ENCODE data around the gene GLT6D1. TPM values are rescaled to one million over a fixed set of nuclear protein-coding genes. Genes with fewer than 3 reads are reported as not detected.

GLT6D1 gene
- total RNA-seq, 1 experiment from 2014 or later = not detected

GRCh38 chr9:135632841-135633240 is 6.5 kb downstream of the GLT6D1 start:
- TF ChIP-seq CTCF (IDR thresholded peaks at IDR 0.05; ENCODE audit: unreplicated experiment) = no peak
- intact Hi-C loops (cut with micrococcal nuclease; ENCODE audit: unreplicated experiment) = no loop called here
- CTCF ChIA-PET = no interaction called here
- DNase-seq = no peak
- BruUV-seq (replicated peaks) = no TSS peak
- Mint-ChIP-seq H3K27ac (ENCODE audit: unreplicated experiment) (no peak overlapping the region), H3K4me3 (ENCODE audit: low read depth, unreplicated experiment) (no peak overlapping the region), H3K9me3 (ENCODE audit: low read depth, unreplicated experiment) (peaks cover 3% of the 10 kb centered on the region), H3K4me1 (ENCODE audit: low read depth, unreplicated experiment) (no peaks in the 10 kb centered on the region), H3K36me3 (ENCODE audit: insufficient read depth, unreplicated experiment) (no peaks in the 10 kb centered on the region), H3K27me3 (ENCODE audit: unreplicated experiment) (peaks cover 46% of the 10 kb centered on the region)

DNA sequence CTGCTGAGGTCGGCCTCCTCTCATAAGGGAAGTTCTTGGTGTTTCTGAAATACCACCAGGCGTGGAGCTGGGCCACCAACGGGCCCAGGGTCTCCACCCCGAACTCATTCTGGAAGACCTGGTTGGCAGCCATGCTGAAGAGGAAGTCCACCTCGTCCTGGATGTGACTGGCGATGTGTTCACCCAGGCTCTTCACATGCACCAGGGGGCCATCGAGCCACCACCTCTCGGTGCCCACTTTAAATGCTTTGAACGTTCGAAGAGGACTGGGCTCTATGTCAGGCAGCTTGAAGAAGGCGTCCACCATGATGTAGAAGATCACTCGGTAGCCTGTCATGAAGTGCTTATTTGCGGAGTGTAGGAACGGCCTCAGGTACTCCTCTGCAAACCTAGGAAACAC is 15.1 kb downstream of the GLT6D1 start:
- intact Hi-C loops (cut with micrococcal nuclease; ENCODE audit: unreplicated experiment) = no loop called here
- TF ChIP-seq CTCF (IDR thresholded peaks at IDR 0.05; ENCODE audit: unreplicated experiment) = no peak
- H3K4me3 Mint-ChIP-seq (ENCODE audit: low read depth, unreplicated experiment) = no peak overlapping the region
- no peaks in the 10 kb centered on the region for H3K36me3 Mint-ChIP-seq (ENCODE audit: insufficient read depth, unreplicated experiment)
- BruUV-seq (replicated peaks) = no TSS peak
- no peaks in the 10 kb centered on the region for H3K9me3 Mint-ChIP-seq (ENCODE audit: low read depth, unreplicated experiment)
- H3K27ac Mint-ChIP-seq (ENCODE audit: unreplicated experiment) = no peak overlapping the region
- DNase-seq = no peak
- peaks cover 52% of the 10 kb centered on the region for H3K27me3 Mint-ChIP-seq (ENCODE audit: unreplicated experiment)
- CTCF ChIA-PET = interaction anchor here (0.7 kb wide), 1 partner anchor 28 kb away, joined by 3 read pairs; no protein-coding TSS in a partner anchor
- no peaks in the 10 kb centered on the region for H3K4me1 Mint-ChIP-seq (ENCODE audit: low read depth, unreplicated experiment)

DNA sequence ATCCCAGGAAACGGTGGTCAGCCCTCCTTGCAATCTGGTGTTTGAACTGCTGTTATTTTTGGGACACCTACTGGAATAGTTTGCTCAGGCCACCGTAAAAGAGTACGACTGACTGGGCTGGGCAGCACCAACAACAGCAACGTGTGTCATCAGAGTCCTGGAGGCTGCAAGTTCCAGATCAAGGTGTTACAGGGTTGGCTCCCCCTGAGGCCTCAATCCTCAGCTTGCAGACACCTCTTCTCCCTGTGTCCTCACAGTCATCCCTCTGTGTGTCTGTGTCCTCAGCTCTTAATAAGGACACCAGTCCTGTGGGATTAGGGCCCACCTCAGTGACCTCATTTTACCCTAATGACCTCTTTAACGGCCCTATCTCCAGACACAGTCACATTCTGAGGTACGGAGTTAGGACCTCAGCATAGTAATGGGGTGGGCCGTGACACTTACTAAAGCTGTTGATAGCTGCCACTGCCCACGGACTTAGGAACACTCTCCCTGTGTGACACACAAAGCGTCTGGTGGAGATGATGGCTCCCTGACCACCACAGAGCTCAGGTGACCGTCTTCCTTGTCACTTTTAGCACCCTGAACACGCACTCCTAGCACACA is 16.8 kb downstream of the GLT6D1 start:
- intact Hi-C loops (cut with micrococcal nuclease; ENCODE audit: unreplicated experiment) = no loop called here
- no peak for DNase-seq
- Mint-ChIP-seq H3K4me3 (ENCODE audit: low read depth, unreplicated experiment) (no peak overlapping the region), H3K9me3 (ENCODE audit: low read depth, unreplicated experiment) (no peaks in the 10 kb centered on the region), H3K4me1 (ENCODE audit: low read depth, unreplicated experiment) (no peaks in the 10 kb centered on the region), H3K36me3 (ENCODE audit: insufficient read depth, unreplicated experiment) (peaks cover 4% of the 10 kb centered on the region), H3K27me3 (ENCODE audit: unreplicated experiment) (peaks cover 69% of the 10 kb centered on the region), H3K27ac (ENCODE audit: unreplicated experiment) (no peak overlapping the region)
- no TSS peak for BruUV-seq (replicated peaks)
- no peak for TF ChIP-seq CTCF (IDR thresholded peaks at IDR 0.05; ENCODE audit: unreplicated experiment)
- CTCF ChIA-PET = no interaction called here

DNA sequence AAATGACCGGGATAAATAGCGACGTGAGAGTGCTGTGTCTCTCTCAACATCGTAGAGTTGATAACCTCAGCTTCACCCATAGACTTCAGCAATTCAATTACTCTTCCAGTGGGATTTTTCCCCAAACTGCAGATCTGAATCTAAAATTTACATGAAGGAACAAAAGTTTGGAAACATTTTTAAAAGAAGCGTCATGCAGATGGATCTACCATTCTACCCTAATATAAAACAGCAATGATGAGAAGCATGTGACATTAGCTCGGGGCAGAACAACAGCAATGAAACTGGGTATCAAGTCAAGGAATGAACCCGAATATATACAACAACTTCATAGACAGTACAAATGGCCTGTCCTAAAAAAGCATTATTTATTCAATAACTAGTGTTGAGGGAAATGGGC is 18.8 kb downstream of the GLT6D1 start:
- intact Hi-C loops (cut with micrococcal nuclease; ENCODE audit: unreplicated experiment) = no loop called here
- no peak for DNase-seq
- Mint-ChIP-seq H3K27me3 (ENCODE audit: unreplicated experiment) (peaks cover 73% of the 10 kb centered on the region), H3K36me3 (ENCODE audit: insufficient read depth, unreplicated experiment) (peaks cover 4% of the 10 kb centered on the region), H3K4me1 (ENCODE audit: low read depth, unreplicated experiment) (no peaks in the 10 kb centered on the region), H3K4me3 (ENCODE audit: low read depth, unreplicated experiment) (no peak overlapping the region), H3K9me3 (ENCODE audit: low read depth, unreplicated experiment) (no peaks in the 10 kb centered on the region), H3K27ac (ENCODE audit: unreplicated experiment) (no peak overlapping the region)
- no peak for TF ChIP-seq CTCF (IDR thresholded peaks at IDR 0.05; ENCODE audit: unreplicated experiment)
- CTCF ChIA-PET = no interaction called here
- BruUV-seq (replicated peaks) = no TSS peak

Data from Calu3 (cell line).